ENCODE measurements around the gene RTN3. TPM values are rescaled to one million over a fixed set of nuclear protein-coding genes. Genes with fewer than 3 reads are reported as not detected.

RTN3 gene
- total RNA-seq, 4 donors from 2014 or later = 47.9 to 132 (median 101) TPM

DNA sequence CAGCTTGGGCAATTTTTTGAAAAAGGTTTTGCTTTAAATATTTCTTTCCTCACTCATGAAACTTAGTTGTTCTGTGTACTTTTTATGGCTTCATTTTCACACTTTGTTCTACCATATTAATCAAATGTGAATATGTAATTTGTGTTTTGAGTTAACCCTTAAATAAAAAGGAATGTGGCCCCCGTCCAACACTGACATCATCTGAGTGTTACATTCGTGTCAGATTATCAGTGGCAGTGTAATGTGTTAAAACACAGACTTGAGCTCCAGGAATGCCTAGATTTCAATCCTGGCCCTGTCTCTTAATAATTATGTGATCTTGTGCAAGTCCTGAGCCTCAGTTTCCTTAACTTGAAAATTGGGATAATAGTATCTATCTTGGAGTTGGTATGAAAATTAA is 5.6 kb downstream of the RTN3 start:
- no peaks in the 10 kb centered on the region for H3K9me3 ChIP-seq
- no peak overlapping the region for H3K4me3 ChIP-seq
- TF ChIP-seq CTCF (IDR thresholded peaks at IDR 0.05) (no peak), POLR2A (IDR thresholded peaks at IDR 0.05) (no peak)
- no peaks in the 10 kb centered on the region for H3K27me3 ChIP-seq
- H3K36me3 ChIP-seq = no peaks in the 10 kb centered on the region
- peaks cover 0 to 20% (median 2%) of the 10 kb centered on the region in 4 donors for H3K4me1 ChIP-seq
- H3K27ac ChIP-seq = no peak overlapping the region
- DNase-seq = no peak

GRCh38 chr11:63687845-63688244 is 6.5 kb downstream of the RTN3 start:
- Histone ChIP-seq H3K27ac (no peak overlapping the region), H3K36me3 (no peaks in the 10 kb centered on the region), H3K4me3 (no peak overlapping the region), H3K27me3 (no peaks in the 10 kb centered on the region), H3K4me1 (peaks cover 0 to 14% (median 0%) of the 10 kb centered on the region in 4 donors), H3K9me3 (no peaks in the 10 kb centered on the region)
- TF ChIP-seq CTCF (IDR thresholded peaks at IDR 0.05) = no peak
- TF ChIP-seq POLR2A (IDR thresholded peaks at IDR 0.05) = no peak
- no peak for DNase-seq

DNA sequence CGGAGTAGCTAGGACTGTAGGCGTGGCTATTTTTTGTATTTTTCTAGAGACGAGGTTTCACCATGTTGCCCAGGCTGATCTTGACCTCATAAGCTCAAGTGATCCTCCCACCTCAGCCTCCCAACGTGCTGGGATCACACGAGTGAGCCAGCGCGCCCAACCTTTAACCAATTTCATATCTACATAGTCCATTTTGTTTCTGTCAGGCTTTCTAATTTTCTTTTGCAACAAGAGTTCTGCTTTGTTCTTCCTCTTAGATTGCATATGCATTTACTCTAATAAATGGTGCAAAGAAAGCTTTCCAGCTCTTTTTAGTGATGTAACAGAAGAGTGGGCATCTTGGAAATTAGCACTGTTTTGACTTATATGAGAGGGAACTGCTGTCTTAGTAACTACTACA is 13.3 kb downstream of the RTN3 start:
- no peaks in the 10 kb centered on the region for H3K9me3 ChIP-seq
- H3K27me3 ChIP-seq = no peaks in the 10 kb centered on the region
- DNase-seq = no peak
- TF ChIP-seq CTCF (IDR thresholded peaks at IDR 0.05) (no peak), POLR2A (IDR thresholded peaks at IDR 0.05) (no peak)
- no peak overlapping the region for H3K4me3 ChIP-seq
- H3K4me1 ChIP-seq = peaks cover 0 to 12% (median 0%) of the 10 kb centered on the region in 4 donors
- H3K27ac ChIP-seq = no peak overlapping the region
- no peaks in the 10 kb centered on the region for H3K36me3 ChIP-seq

DNA sequence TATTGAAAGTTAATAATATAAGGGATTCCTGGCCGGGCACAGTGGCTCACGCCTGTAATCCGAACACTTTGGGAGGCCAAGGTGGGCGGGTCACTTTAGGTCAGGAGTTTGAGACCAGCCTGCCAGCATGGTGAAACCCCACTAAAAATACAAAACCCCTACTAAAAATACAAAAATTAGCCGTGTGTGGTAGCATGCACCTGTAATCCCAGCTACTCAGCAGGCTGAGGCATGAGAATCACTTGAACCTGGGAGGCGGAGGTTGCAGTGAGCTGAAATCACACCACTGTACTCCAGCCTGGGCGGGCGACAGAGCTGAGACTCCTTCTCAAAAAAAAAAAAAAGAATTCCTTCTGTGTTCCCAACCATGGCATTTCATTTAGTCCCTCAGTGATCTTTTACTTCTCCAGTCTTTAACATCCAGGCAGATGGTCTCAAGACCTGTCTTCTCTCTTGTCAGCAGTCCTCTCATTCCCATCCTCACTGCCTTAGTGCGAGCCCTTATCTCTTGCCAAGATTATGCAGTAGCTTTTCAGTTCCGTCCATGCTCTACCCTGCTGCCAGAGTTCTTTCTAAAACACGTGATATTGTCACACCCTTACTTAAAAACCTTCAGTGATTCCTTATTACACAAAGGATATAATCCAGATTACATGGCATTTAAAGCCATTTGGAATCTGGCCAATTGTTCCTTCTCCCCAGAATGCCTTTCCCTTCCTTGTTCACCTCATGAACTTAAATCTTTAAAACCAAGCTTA is 17.9 kb downstream of the RTN3 start:
- Histone ChIP-seq H3K4me3 (no peak overlapping the region), H3K27ac (no peak overlapping the region), H3K36me3 (no peaks in the 10 kb centered on the region), H3K27me3 (no peaks in the 10 kb centered on the region), H3K4me1 (peaks cover 0 to 12% (median 0%) of the 10 kb centered on the region in 4 donors), H3K9me3 (no peaks in the 10 kb centered on the region)
- no peak for DNase-seq
- TF ChIP-seq CTCF (IDR thresholded peaks at IDR 0.05) (no peak), POLR2A (IDR thresholded peaks at IDR 0.05) (no peak)

DNA sequence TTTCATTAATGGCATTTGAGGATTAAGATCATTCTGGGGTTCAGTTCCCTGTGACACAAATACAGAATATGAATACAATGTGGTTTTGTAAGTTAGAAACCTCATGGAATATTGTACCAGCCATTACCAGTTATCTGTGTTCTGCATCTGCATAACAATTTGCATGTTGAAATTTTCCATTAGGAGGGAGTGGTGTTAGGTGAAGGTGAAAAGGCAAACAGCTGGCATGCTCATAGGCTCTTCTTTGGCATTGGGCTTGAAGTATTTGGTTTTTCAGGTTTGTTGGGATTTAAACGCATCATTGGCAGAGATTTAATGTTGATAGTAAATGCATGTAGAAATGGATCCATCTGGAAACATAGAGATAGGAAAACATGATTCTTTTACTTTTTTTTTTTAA is 18.6 kb downstream of the RTN3 start:
- H3K27ac ChIP-seq = no peak overlapping the region
- H3K36me3 ChIP-seq = no peaks in the 10 kb centered on the region
- DNase-seq = no peak
- H3K27me3 ChIP-seq = no peaks in the 10 kb centered on the region
- H3K4me1 ChIP-seq = peaks cover 0 to 12% (median 0%) of the 10 kb centered on the region in 4 donors
- H3K9me3 ChIP-seq = no peaks in the 10 kb centered on the region
- H3K4me3 ChIP-seq = no peak overlapping the region
- no peak for TF ChIP-seq CTCF (IDR thresholded peaks at IDR 0.05)
